ENCODE results near the gene TNRC6A.
"Not testable (repeated sequence)": the region's sequence is repeated elsewhere in the genome, so short reads cannot be mapped to it uniquely, and the experiment has no call there.

The TNRC6A gene

DNA sequence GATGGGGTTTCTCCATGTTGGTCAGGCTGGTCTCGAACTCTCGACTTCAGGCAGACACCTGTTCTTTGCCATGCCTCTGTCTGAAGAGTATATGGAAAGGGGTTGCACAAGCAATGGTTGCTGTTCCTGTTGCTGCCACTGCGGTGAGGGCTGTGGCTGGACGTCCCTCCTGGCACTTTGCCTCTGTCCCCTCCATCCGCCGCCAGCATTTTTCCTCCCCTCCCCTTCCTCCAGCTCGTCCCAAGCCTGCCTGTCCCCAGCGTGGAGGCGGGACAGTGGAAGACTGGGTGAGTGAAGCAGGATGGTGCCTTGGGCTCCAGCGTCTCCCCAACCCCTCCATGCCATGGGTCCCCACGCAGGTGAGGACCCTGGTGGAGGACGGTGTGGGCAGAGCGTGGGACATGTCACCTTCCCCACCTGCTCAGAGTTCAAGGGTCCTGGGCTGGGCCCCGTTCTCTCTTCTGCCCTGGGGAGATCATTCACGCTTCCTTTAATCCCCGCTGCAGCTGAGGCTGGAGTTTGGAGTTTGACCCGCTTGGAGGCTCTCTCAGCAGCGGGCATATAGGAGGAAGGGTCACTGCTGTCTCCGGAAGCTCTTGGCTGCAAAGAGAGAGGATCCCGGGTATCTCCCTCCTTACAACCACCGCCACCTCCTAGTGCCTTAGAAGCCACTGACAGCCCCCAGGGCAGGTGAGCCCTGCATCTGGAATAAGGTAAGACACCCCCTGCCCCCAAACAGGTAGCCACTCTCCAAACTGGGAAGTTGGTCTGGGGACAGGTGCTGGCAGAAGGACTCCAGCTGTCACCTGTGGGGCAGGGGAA is 116.5 kb downstream of the TNRC6A start, which contains the start of gene SLC5A11:
TSS of gene SLC5A11 (plus strand) at position 238 of the 822 bp plus-strand sequence. CDS start 12,681 bp downstream, outside the sequence.
- DNase-seq (ENCODE audit: low read depth in 2 of 2): no peak

DNA sequence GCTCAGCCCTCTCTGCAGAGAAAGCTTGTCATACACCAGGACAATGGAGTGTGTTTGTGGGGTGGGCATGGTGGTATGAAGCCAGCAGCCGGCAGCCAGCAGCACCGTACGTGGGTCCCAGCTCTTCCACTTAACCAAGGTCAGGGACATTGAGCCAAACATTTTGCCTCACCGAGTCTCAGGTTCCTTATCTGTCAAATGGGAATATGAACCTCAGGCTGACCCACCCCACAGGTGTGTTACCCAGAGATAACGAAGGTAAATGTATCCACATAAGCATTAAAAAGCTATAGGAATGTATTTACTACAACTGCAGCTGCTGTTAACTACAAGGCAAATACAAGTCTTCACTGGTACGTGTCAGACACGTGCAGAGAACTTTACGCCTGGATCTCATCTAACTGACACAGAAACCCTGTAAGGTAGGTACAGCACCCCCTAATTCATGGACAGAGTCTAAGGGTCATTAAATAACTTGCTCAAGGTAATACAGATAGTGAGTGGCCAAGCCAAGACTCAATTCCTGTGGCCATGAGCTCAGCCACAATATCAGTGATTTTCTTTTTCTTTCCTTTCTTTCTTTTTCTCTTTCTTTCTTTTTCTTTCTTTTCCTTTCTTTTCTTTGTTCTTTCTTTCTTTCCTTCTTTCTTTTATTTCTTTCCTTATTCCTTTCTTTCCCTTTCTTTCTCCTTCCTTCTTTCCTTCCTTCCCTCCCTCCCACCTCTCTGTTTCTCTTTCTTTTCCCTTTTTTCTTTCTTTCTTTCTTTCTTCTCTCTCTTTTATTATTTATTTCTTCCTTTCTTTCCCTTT is 117.3 kb downstream of the TNRC6A start:
- no peak for DNase-seq (ENCODE audit: low read depth in 2 of 2)

DNA sequence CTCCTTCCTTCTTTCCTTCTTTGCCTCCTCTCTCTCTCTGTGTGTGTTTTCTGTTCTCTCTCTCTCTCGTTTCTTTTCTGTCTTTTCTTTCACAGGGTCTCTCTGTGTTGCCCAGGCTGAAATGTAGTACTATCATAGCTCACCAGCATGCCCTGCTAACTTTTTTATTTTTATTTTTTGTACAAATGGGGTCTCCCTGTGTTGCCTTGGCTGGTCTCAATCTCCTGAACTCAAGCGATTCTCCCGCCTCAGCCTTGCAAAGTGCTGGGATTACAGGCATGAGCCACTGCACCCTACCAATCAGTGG is 117.9 kb downstream of the TNRC6A start:
- DNase-seq (ENCODE audit: low read depth in 2 of 2): no peak

DNA sequence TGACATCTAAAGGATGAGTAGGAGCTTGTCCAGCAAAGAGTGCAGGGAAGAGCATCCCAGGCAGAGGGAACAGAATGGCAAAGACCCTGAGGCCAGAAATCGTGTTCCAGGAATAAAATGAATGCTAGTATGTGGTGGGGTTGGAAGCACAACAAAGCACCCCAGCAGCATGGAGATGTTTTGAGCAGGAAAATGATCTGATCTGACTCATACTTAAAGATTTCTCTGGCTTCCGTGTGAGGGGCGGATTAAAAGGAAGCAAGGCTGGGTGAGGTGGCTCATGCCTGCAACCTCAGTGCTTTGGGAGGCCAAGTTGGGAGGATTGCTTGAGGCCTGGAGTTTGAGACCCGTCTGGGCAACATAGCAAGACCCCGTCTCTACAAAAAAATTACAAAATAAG is 118.6 kb downstream of the TNRC6A start:
- DNase-seq (ENCODE audit: low read depth in 2 of 2): no peak

DNA sequence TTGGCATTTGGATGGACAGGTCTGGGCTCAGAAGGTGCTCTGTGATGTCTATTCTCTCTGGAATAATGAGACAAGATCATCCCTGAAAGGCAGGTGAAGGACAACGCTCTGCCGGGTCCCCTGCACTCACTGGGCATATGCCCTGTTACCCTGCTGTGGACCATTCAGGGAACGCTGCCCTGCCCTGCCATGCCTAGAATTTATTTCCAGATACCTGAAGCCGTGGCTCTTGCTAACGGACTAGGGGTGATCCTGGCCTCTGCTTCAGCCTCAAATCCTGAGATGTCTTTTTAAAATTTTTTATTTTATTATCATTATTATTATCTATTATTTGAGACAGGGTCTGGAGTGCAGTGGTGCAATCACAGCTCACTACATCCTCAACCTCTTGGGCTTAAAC is 120.2 kb downstream of the TNRC6A start:
- no peak for DNase-seq (ENCODE audit: low read depth in 2 of 2)

DNA sequence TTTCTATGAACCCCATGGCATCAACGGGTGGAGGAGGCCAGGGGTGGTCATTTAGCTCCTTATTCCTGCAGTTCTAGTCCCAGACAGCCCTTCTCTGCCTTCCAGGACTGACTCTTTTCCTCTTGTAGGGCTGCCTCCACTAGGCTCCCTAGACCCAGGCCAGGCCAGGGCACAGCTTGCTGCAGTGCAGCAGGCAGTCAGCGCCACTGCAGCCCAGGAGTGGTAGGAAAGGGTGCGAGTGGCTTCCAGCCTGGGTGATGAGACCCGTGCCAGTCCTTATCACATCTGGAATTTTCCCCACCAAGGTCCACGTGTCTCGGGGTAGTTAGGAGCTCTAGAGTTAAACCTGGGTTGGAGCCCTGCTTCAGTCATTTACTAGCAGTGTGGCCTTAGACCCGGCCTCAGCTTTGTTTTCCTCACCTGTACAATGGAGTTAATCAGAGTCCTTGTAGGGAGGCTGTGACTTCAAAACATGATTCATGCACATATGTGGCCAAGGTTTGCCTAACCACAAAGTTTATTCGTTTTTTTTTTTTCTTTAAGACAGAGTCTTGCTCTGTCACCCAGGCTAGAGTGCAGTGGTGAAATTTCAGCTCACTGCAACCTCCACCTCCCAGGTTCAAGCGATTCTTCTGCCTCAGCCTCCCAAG is 121.0 kb downstream of the TNRC6A start:
- no peak for DNase-seq (ENCODE audit: low read depth in 2 of 2)

DNA sequence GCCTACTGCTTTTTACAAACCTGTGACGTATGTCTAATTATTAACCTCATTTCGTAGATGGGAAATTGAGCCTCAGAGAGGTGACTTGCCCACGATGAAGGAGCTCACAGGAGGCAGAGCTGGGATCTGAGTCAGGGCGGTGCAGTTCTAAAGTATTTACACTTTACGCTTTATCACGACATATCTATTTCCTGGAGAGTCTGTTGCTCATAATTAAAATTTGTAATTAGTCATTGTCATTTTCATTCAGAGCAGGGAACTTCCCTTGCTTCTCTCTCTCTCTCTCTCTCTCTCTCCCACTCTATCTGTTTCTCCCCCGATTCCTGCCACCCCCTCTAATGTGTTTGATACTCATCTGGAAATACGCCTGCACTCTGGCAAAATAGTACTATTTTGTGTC is 122.2 kb downstream of the TNRC6A start:
- DNase-seq (ENCODE audit: low read depth in 2 of 2): no peak

DNA sequence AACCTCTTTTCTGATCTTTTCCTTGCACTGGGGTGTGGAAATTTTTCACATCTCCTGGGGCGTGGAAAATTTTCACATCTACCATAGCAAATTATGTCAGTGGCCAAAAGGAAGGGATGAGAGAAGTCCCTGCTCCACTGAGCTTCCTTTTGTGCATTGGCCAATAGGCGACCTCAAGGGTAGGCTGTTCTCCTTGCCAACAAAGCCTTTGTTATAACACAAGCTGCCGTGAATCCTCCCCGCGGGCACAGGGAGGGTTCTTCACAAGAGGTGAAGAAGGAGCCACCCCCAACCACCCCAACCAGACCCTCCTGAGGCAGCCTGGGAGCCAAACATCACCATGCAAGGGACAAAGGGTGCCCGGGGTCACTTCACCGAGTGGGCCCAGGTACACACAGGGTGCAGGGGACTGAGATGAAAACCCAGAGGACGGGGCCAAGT is 122.8 kb downstream of the TNRC6A start:
- no peak for DNase-seq (ENCODE audit: low read depth in 2 of 2)

DNA sequence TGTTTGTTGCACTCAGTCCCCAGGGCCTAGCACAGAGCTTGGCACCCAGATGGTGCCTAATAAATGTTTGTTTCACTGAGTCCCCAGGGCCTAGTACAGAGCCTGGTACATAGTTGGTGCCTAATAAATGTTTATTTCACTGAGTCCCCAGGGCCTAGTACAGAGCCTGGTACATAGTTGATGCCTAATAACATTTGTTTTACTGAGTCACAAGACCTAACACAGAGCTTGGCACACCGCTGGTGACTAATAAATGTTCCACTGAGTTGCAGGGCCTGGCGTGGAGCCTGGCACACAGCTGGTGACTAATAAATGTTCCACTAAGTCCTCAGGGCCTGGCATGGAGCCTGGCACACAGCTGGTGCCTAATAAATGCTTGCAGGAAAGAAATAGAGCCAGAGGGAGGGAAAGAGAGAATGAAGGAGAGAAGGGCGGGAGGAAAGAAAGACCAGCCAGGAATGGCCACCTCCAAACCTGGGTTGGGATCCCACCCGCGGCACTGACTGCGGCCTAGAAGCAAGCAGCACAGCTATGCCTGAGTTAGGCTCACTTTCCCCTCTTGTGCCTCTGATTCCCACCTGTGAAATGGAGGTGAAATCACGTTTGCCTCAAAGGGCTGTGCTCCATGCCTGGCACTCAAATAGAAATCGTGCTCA is 123.8 kb downstream of the TNRC6A start:
- no peak for DNase-seq (ENCODE audit: low read depth in 2 of 2)

DNA sequence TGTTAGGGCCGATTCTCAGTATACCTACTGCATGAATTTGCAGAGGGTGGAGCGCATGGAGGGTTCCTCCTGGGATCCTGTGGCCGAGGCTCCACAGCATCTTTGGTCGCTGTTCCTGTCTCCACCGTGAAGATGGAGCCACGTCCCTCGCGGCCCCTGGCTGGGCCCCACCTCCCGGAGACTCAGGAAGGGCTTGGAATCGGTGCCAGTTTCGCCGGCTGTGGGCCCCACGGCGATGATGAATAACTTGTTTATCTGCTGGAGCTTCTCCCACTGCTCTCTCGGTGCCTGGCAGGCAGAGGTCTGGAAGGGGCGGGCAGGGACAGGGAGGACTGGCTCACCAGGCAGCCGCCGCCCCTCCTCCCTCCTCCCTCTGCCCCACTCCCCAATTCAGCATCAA is 124.4 kb downstream of the TNRC6A start:
- no peak for DNase-seq (ENCODE audit: low read depth in 2 of 2)

DNA sequence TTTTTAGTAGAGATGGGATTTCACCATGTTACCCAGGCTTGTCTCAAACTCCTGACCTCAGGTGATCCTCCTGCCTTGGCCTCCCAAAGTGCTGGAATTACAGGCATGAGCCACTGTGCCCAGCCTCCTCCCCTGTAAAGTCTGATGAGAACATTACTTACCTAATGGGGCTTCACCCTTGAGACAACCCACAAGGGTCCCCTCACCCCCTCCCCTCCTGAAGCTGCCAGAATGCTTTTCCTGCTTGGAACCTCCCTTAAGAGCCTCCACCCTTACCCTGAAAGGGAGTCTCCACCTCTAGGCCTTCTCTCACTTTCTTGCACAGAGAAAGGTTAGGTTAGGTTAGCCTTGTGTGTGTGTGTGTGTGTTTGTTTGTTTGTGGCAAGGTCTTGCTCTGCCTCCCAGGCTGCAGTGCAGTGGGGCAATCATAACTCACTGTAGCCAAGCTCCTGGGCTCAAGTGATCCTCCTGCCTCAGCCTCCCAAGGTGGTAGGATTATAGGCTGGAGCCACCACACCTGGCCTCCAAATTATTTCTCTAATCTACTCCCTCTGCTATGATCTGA is 125.2 kb downstream of the TNRC6A start:
- DNase-seq (ENCODE audit: low read depth in 2 of 2): no peak

DNA sequence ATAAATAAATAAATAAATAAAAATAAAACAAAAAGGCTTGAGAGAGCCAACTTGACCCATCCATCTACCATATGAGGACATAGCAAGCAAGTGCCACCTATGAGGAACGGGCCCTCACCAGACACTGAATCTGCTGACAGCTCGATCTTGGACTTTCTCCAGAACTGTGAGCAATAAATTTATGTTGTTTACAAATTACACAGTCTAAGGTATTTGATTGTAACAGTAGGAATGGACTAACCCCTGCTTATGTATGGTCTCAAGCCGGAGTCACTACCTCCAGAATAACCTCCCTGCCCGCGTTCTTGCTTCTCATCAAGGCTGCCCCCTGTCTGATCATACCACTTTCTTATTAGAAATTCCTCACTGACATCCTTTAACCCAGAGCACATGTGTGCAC is 126.2 kb downstream of the TNRC6A start:
- no peak for DNase-seq (ENCODE audit: low read depth in 2 of 2)

DNA sequence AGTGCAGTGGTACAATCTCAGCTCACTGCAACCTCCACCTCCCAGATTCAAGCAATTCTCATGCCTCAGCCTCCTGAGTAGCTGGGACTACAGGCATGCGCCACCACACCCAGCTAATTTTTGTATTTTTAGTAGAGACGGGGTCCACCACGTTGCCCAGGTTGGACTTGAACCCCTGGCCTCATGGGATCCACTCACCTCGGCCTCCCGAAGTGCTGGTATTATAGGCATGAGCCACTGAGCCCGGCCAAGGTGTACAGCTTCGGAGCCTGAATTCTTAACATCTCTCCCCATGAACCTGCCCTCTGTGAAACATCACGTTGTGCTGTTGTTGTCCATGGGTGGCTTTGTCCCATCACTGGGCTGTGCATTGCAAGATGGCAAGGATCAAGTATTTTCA is 127.4 kb downstream of the TNRC6A start:
- not testable (repeated sequence) for DNase-seq (ENCODE audit: low read depth in 2 of 2)

DNA sequence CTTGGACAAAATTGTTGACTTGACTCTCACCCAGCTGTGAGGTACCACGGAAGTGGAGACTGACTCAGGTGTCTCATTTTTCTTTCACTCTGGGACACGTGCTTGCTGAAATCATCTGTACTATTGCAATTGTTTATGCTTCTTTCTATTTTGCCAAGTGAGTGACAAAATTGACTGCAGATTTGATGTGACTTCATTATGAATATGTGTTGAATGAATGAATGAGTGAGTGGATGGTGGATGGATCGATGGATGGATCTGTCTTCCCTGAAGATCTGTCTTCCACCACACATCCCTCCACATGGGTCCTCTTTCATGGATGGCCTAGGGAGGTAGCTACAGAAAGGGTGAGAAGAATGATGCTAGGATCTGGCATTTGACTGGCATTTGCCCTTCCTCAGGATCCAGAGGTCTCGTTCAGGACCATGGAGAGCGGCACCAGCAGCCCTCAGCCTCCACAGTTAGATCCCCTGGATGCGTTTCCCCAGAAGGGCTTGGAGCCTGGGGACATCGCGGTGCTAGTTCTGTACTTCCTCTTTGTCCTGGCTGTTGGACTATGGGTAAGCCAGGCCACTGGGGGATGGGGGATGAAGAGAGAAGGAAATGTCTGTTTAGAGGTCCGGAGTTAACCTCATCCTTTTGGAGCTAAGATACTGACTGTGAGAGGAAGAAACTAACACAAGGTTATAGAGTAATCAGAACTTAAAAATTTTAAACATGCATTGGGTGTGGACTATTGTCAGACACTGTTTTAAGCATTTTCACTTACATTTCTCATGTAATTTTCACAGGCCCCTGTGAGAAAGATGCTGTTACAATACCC is 129.0 kb downstream of the TNRC6A start:
- peak in 1 of 2 donors; percentile 3 for DNase-seq (ENCODE audit: low read depth in 2 of 2)

DNA sequence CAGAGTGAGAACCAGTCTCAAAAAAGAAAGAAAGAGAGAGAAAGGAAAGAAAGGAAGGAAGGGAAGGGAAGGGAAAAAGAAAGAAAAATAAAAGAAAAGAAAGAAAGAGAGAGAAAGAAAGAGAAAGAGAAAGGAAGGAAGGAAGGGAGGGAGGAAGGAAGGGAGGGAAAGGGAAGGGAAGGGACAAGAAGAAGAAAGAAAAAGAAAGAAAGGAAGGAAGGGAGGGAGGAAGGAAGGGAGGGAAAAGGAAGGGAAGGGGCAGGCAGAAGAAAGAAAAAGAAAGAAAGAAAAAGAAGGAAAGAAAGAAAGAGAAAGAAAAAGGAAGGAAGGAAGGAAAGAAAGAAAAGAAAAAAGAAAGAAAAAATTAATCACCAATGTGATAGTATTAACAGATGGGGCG is 132.0 kb downstream of the TNRC6A start:
- DNase-seq (ENCODE audit: low read depth in 2 of 2): no peak

DNA sequence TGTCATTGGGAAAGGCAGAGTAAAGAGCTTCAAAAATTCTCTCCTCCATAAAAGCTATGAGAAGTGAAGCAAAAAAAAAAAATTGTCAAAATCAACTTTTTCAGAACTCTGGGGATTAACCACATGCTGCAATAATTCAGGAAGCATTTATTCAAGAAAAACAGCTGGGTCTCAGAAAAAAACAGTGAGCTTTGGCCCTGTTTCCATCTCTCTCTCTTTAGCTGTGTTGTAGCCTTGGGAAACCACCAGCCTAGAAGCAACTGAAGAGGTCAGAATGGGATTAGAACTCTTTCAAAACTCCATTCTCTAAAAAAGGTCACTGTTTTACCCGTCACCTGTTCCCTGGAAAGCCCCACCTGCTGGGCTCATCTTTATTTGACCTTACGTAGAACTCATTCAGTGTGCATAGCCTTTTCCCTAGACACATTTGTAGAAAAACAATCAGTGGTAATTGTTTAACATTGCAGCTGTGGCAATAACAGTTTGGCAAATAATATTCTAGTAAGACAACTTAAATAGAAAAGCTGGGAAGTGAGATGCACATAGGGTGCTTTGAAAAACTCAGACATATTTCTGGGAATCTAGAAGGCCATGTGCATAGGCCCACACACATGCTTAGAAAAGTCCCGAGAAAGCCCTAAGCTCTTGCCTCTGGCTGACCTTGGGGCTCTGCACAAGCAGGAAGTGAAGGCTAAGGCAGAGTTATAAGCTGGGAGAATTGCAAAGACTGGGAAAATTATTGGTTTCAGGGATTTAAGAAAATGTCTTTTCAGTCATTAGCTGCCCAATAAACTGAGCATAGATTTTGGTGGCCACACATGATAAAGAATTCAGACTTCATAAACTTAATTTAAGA is 134.4 kb downstream of the TNRC6A start:
- DNase-seq (ENCODE audit: low read depth in 2 of 2): no peak

DNA sequence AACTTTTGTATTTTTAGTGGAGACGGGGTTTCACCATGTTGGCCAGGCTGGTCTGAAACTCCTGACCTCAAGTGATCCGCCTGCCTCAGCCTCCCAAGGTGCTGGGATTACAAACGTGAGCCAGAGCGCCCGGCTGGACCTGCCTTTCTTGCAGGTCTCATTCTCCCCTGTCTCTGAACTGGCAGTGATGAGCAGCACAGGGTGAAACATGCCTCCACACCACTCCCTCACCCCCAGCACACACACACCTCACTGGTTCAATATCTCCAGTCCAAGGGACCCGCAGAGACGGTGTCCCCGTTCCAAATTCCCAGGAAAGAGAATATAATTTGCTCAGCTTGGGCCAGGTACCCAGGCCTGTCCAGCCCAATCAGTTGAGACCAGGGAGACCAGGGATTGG is 139.6 kb downstream of the TNRC6A start:
- DNase-seq (ENCODE audit: low read depth in 2 of 2): no peak

DNA sequence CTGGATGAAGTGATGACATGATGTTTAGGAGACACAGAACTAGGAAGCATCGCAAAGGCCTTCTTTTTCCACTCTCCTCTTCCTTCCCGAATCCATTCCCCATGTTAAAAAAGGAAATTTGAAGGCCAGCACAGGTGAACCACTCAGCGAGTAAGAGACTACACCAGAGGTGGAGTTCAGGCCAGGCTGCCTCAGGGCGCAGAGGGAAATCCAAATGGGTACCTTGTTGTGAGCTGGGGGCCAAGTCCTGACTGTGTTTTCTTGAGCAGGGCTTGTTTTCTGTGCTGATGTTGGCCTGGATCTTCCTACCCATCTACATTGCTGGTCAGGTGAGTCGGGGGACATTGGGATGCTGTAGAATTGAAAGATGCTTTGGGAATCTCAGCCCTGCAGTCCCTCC is 142.4 kb downstream of the TNRC6A start:
- DNase-seq (ENCODE audit: low read depth in 2 of 2): no peak

DNA sequence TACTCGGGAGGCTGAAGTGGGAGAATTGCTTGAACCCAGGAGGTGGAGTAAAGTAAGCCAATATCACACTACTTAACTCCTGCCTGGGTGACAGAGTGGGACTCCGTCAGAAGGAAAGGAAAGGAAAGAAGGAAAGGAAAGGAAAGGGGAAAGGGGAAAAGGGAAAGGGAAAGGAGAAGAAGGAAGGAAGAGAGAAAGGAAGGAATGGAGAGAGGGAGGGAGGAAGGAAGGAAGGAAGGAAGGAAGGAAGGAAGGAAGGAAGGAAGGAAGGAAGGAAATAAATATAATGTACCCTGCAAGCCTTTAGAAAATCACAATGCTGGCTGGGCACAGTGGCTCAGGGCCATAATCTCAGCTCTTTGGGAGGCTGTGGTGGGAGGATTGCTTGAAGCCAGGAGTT is 143.6 kb downstream of the TNRC6A start:
- DNase-seq (ENCODE audit: low read depth in 2 of 2): no peak

DNA sequence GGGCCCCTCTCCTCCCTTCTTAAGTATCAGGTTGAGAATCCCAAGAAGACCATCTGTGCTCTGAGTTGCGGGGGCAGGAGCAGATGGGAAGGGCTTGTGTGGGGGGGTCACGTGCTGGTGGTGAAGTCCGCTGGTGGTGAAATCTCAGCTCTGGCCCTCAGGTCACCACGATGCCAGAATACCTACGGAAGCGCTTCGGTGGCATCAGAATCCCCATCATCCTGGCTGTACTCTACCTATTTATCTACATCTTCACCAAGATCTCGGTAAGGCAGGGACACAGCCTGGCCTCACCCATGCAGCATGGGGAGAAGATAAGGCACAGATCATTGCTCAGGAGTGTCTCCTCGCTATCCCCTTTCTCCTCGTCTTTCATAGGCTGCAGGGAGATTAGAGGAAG is 146.0 kb downstream of the TNRC6A start:
- DNase-seq (ENCODE audit: low read depth in 2 of 2): no peak

Measured in stimulated activated CD8-positive, alpha-beta memory T cell treated with anti-CD3 and anti-CD28 coated beads, Interleukin-7, amount 100 ng/mL, for 1 hour (primary cell).